Pancreas (tissue), 10 donors: Measurements from ENCODE around the gene GGNBP2. TPM values are rescaled to one million over a fixed set of nuclear protein-coding genes. Genes with fewer than 3 reads are reported as not detected.
A peak's percentile ranks its signal among the peaks of the same experiment; 100 is the strongest.

Experiments
- ATAC-seq, 4 donors: fragments of 200-7000 bp; cut with Tn5 transposase; one replicate each; pipeline versions ENCODE4 v1.8.0 to v1.9.1; 2020; ENCODE audit warnings: mild to moderate bottlenecking in 4 of 4, moderate library complexity in 4 of 4
- DNase-seq, 6 donors: peaks; one replicate each; pipeline ENCODE4 v3.0.0-alpha.2; 2020
- FAIRE-seq: peaks from 2 replicates; lab custom pipeline; 2012; peaks lifted over from hg19 to GRCh38; lab: Jason Lieb, UNC
- H3K27ac ChIP-seq, 4 donors: fragments of 200-600 bp; sonication (generic); 1 replicate in 3 of 4; 2 replicates in 1 of 4; pipeline versions ENCODE4 v1.5.0 to v1.8.0; 2020
- H3K27me3 ChIP-seq, 4 donors: fragments of 200-600 bp; one replicate each; pipeline ENCODE4 v1.8.0; 2021
- H3K36me3 ChIP-seq, 3 donors: fragments of 200-600 bp; sonication (generic) in 1 of 3; one replicate each; pipeline versions ENCODE4 v1.5.0 to v1.8.0; 2020 to 2021
- H3K4me1 ChIP-seq, 3 donors: fragments of 200-600 bp; one replicate each; pipeline ENCODE4 v1.8.0; 2021
- H3K4me3 ChIP-seq, 4 donors: fragments of 200-600 bp; sonication (generic) in 2 of 4; one replicate each; pipeline versions ENCODE4 v1.5.0 to v1.8.0; 2020 to 2021
- H3K9me3 ChIP-seq, 4 donors: fragments of 200-600 bp; one replicate each; pipeline ENCODE4 v1.8.0; 2021
- WGBS, 2 donors: extraction: QIAGEN DNeasy Blood & Tissue Kit; methylation state at CpG; one replicate each; pipeline ENCODE4 v1.1.7; 2013; 5-methylcytosine and 5-hydroxymethylcytosine counted together
- intact Hi-C, 3 donors: fragments of 100-400 bp; cut with DNase I; formaldehyde crosslinking; loops; one replicate each; pipeline versions ENCODE4 v1.11.1 to v1.14.2; 2022
- polyA plus RNA-seq, 2 donors: library from polyadenylated mRNA; stranded (reverse); fragments of 200-250 nt; gene quantifications; one replicate each; pipeline ENCODE4 v1.2.3, GENCODE V29; 2013
- total RNA-seq, 6 donors: library from RNA; stranded (reverse); fragmentation: NEBNext Ultra II Directional in 4 of 6; extraction: Animal tissue kit (Norgen Biotek cat#: 25700) in 4 of 6; gene quantifications; one replicate each; pipeline versions ENCODE4 v1.2.1 to v1.2.4, GENCODE V29; 2021 to 2023
- TF ChIP-seq, protein P1 (sequence below), 4 donors: fragments of 200-600 bp; sonication (generic) in 3 of 4; IDR thresholded peaks; one replicate each; pipeline versions ENCODE4 v1.5.0 to v1.8.0; 2021; ENCODE audit warnings: antibody characterized with exemption in 4 of 4
- donor health status: healthy with polysubstance abuse.
- donor health status: DM: no; HTN: no; CAD: no; lungs with moderate emphysema.
- donor health status: DM: no; HTN: no; CAD: no.
- donor health status: control.
- donor health status: control.
- donor health status: Bipolar disorder and iron deficiency.
- donor health status: DM: yes; HTN: yes; CAD: no.
- donor health status: DM: no; HTN: no; CAD: no.
- donor health status: DM: no; HTN: no; CAD: no.
- donor health status: DM: yes; HTN: yes; CAD: no.

GGNBP2 gene
- total and polyA plus RNA-seq, 8 donors: 27.3 to 41.8 (median 36.7) TPM

DNA sequence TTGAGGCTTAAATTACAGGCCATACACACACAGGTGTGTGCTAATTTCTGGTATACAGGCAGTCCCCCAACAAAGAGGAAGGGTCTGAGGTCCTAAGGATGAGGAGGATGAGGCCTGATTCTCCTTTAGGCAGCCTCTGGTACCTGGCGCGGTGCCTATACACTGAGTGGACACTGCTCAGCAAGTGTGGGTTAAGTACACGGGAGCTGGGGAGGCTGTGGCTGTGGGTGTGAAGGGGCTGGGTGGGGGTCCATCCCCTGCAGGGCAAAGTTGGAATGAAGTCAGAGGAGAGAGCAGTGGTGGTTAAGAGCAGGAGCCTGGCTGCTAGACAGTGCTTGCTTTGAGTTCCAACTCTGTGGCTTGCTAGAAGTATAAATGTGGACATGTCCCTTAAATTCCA, 67.6 kb downstream of the GGNBP2 start:
- intact Hi-C loops: no loop called here
- DNase-seq (no peak), FAIRE-seq (no peak), ATAC-seq (no peak)
- Histone ChIP-seq H3K27ac (no peak overlapping the region), H3K36me3 (no peaks in the 10 kb centered on the region), H3K4me1 (no peaks in the 10 kb centered on the region), H3K4me3 (no peak overlapping the region), H3K9me3 (no peaks in the 10 kb centered on the region), H3K27me3 (no peaks in the 10 kb centered on the region)
- TF ChIP-seq, protein P1, sequence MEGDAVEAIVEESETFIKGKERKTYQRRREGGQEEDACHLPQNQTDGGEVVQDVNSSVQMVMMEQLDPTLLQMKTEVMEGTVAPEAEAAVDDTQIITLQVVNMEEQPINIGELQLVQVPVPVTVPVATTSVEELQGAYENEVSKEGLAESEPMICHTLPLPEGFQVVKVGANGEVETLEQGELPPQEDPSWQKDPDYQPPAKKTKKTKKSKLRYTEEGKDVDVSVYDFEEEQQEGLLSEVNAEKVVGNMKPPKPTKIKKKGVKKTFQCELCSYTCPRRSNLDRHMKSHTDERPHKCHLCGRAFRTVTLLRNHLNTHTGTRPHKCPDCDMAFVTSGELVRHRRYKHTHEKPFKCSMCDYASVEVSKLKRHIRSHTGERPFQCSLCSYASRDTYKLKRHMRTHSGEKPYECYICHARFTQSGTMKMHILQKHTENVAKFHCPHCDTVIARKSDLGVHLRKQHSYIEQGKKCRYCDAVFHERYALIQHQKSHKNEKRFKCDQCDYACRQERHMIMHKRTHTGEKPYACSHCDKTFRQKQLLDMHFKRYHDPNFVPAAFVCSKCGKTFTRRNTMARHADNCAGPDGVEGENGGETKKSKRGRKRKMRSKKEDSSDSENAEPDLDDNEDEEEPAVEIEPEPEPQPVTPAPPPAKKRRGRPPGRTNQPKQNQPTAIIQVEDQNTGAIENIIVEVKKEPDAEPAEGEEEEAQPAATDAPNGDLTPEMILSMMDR (IDR thresholded peaks at IDR 0.05): no peak
- 53 to 63% methylated on average over 3 of the region's 3 CpGs for WGBS, 2 donors

DNA sequence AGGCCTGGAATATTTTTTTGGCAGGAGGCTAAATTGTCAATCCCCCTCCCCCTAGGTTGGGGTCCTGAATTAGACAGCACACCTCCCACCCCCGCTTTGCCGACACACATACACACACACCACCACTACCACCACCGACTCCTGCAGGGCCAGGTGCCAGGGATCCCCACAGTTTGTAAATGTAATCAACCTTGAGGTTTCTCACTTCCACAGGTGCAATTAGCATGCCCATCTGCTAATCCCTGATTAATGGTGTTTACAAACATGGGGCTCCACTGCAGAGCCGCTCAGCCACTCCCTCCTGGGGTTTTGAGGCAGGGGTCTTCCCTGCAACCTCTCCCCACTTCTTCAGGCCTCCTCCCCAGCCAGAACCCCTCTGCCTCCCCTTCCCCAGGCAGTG, 68.4 kb downstream of the GGNBP2 start:
- intact Hi-C loops: no loop called here
- TF ChIP-seq, protein P1 (IDR thresholded peaks at IDR 0.05): no peak
- no peak overlapping the region for H3K27ac ChIP-seq
- no peaks in the 10 kb centered on the region for H3K36me3 ChIP-seq
- H3K4me1 ChIP-seq: no peaks in the 10 kb centered on the region
- no peaks in the 10 kb centered on the region for H3K27me3 ChIP-seq
- H3K9me3 ChIP-seq: no peaks in the 10 kb centered on the region
- DNase-seq (no peak), FAIRE-seq (no peak), ATAC-seq (peak in 2 of 4 donors; percentile 14 to 15)
- WGBS, 2 donors: 41 to 49% methylated on average over 4 of the region's 4 CpGs
- H3K4me3 ChIP-seq: no peak overlapping the region

DNA sequence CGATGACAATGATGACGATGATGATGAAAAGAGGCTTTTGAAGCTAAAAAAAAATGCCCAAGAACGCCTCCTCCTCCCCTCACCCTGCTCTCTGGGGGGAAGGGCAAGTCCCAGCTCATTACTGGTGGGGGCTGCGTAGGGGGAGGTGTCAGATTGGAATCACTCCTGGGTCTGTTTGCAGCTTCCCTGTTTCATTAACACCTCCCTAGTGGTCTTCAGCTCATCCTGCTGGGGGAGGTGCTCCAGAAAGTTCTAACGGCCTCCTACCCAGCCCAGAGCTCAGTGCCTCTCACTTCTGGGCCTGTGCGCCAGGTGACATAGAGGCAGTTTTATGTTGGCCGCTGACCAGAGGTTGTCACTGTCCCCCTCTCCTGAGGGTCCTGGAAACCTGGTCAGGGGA, 69.4 kb downstream of the GGNBP2 start:
- Histone ChIP-seq H3K27me3 (no peaks in the 10 kb centered on the region), H3K9me3 (no peaks in the 10 kb centered on the region), H3K27ac (no peak overlapping the region), H3K36me3 (no peaks in the 10 kb centered on the region), H3K4me3 (no peak overlapping the region), H3K4me1 (no peaks in the 10 kb centered on the region)
- no peak for ATAC-seq
- 60 to 63% methylated on average over 7 of the region's 7 CpGs for WGBS, 2 donors
- intact Hi-C loops: no loop called here
- DNase-seq: no peak
- FAIRE-seq: no peak
- TF ChIP-seq, protein P1 (IDR thresholded peaks at IDR 0.05): no peak

DNA sequence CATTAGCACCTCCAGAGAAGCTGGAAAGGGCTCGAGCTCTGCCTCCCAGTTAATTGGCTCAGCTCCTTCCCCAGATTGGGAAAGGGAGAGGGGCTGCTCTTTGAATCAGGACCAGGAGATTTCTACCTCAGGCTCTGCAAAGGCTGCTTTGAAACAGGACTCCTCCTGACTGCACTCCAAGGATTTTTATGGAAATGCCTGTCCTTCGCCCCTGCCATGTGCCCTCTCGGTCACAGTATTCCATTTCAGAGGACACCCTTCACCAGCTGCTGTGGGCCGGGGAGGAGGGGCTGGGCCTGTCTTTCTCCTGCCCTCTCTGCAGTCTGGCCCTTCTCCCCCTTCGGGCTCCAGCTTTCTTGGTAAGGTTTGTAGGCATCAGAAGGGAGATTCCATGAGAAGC, 70.2 kb downstream of the GGNBP2 start:
- no peaks in the 10 kb centered on the region for H3K27me3 ChIP-seq
- FAIRE-seq: no peak
- intact Hi-C loops: no loop called here
- no peaks in the 10 kb centered on the region for H3K4me1 ChIP-seq
- TF ChIP-seq, protein P1 (IDR thresholded peaks at IDR 0.05): no peak
- 45 to 58% methylated on average over 5 of the region's 5 CpGs for WGBS, 2 donors
- H3K4me3 ChIP-seq: no peak overlapping the region
- no peak for ATAC-seq
- H3K36me3 ChIP-seq: no peaks in the 10 kb centered on the region
- no peaks in the 10 kb centered on the region for H3K9me3 ChIP-seq
- no peak overlapping the region for H3K27ac ChIP-seq
- DNase-seq: no peak

DNA sequence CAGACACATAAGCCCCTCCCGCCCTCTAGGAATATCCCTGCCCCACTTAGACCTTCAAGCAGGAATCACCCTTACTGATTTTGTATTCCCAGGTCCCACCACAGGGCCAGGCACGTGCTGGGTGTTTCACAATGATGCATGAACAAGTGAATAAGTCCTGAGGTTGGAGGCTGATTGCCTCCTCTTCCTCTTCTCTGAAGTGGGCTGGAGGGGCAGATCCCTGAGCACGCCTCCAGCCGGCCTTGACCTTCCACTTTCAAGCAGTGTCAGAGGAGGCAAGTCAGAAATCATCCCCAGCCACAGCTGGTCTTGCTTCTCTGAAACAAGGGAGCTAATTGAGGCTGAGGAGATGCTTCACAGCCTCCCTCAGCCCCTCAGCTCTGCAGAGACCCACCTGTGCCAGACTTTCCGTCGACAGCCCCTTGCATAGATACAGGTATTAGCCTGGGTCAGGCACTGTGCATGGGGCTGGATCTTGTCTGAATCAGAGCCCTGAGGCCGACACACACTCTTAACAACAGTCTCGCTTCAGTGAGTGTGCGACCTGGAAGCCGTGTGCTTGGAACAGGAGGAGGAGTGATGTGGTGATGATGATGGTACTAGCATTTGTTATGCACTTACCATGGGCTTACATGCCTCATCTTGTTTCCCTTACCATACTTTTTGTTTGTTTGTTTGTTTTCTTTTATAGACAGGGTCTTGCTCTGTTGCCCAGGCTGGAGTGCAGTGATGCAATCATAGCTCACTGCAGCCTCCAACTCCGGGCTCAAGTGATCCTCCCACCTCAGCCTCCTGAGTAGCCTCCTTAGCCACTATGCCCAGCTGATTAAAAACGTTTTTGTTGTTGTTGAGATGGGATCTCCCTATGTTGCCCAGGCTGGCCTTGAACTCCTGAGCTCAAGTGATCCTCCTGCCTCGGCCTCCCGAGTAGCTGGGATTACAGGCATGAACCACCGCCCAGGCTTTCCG, 71.6 kb downstream of the GGNBP2 start:
- ATAC-seq (no peak), FAIRE-seq (no peak), DNase-seq (no peak)
- Histone ChIP-seq H3K27ac (no peak overlapping the region), H3K9me3 (no peaks in the 10 kb centered on the region), H3K36me3 (no peaks in the 10 kb centered on the region), H3K4me1 (no peaks in the 10 kb centered on the region), H3K4me3 (no peak overlapping the region), H3K27me3 (no peaks in the 10 kb centered on the region)
- TF ChIP-seq, protein P1 (IDR thresholded peaks at IDR 0.05): no peak
- WGBS, 2 donors: 74 to 79% methylated on average over 16 of the region's 16 CpGs
- intact Hi-C loops: no loop called here
